ENCODE results near the gene FAM163B.

Gene FAM163B

GRCh38 chr9:133605446-133605845 lies 3.7 kb downstream of the FAM163B start:
- ChIA-PET CTCF (interaction anchor here (0.6 to 0.9 kb wide), 3 partner anchors 22 to 511 kb away, joined by 3 to 4 read pairs (median 3); no protein-coding TSS in a partner anchor), POLR2A (ENCODE audit: low non-redundant PET) (no interaction called here)
- DNase-seq (ENCODE audit: low spot score) = no peak
- H3K27ac ChIP-seq = no peak overlapping the region
- TF ChIP-seq CTCF (conservative IDR thresholded peaks at IDR 0.05; ENCODE audit: low read depth) = no peak

GRCh38 chr9:133604856-133605255 lies 4.3 kb downstream of the FAM163B start:
- no peak overlapping the region for H3K27ac ChIP-seq
- TF ChIP-seq CTCF (conservative IDR thresholded peaks at IDR 0.05; ENCODE audit: low read depth) = no peak
- no peak for DNase-seq (ENCODE audit: low spot score)
- ChIA-PET POLR2A (ENCODE audit: low non-redundant PET) (no interaction called here), CTCF (interaction anchor here (0.6 to 0.9 kb wide), 5 partner anchors 21 to 419 kb away, joined by 3 to 5 read pairs (median 4); no protein-coding TSS in a partner anchor)

- CTCF ChIA-PET = interaction anchor here (0.6 kb wide), 1 partner anchor 91 kb away, joined by 5 read pairs; no protein-coding TSS in a partner anchor
- H3K27ac ChIP-seq = no peak overlapping the region
- no peak for DNase-seq (ENCODE audit: low spot score)
- TF ChIP-seq CTCF (conservative IDR thresholded peaks at IDR 0.05; ENCODE audit: low read depth) = no peak
- POLR2A ChIA-PET (ENCODE audit: low non-redundant PET) = no interaction called here
These were observed 5.0 kb downstream of the FAM163B start for GRCh38 chr9:133604214-133604613.

- POLR2A ChIA-PET (ENCODE audit: low non-redundant PET) = no interaction called here
- DNase-seq (ENCODE audit: low spot score) = no peak
These were observed 5.9 kb downstream of the FAM163B start for GRCh38 chr9:133603135-133603927.

GRCh38 chr9:133602277-133602676 lies 6.9 kb downstream of the FAM163B start:
- ChIA-PET CTCF (interaction anchor here (0.7 kb wide), 1 partner anchor 41 kb away, joined by 4 read pairs; no protein-coding TSS in a partner anchor), POLR2A (ENCODE audit: low non-redundant PET) (no interaction called here)
- H3K27ac ChIP-seq = no peak overlapping the region
- no peak for TF ChIP-seq CTCF (conservative IDR thresholded peaks at IDR 0.05; ENCODE audit: low read depth)
- no peak for DNase-seq (ENCODE audit: low spot score)

More at GRCh38 chr9:133603135-133603927, 5.9 kb downstream of the FAM163B start:
- H3K27ac ChIP-seq = no peak overlapping the region
- CTCF ChIA-PET = no interaction called here
- TF ChIP-seq CTCF (conservative IDR thresholded peaks at IDR 0.05; ENCODE audit: low read depth) = no peak

- POLR2A ChIA-PET (ENCODE audit: low non-redundant PET) = no interaction called here
- no peak for TF ChIP-seq CTCF (conservative IDR thresholded peaks at IDR 0.05; ENCODE audit: low read depth)
- H3K27ac ChIP-seq = no peak overlapping the region
- DNase-seq (ENCODE audit: low spot score) = no peak
- CTCF ChIA-PET = interaction anchor here (0.6 to 0.7 kb wide), 2 partner anchors 41 to 51 kb away, joined by 4 to 6 read pairs; no protein-coding TSS in a partner anchor
These were observed 7.4 kb downstream of the FAM163B start for GRCh38 chr9:133601746-133602145.

Data from RWPE1 (cell line).